ENCODE measurements around the gene CHAMP1. TPM values are rescaled to one million over a fixed set of nuclear protein-coding genes. Genes with fewer than 3 reads are reported as not detected.

CHAMP1 gene
- total and polyA plus RNA-seq, 2 of the 13 experiments (the other 11 are each of a cell fraction or from before 2014, with no cell fraction given) = 8.4 to 9.7 TPM

GRCh38 chr13:114320065-114320464, 5.8 kb downstream of the CHAMP1 start (continued):
- TF ChIP-seq ZNF460 (CRISPR knock-in tag; IDR thresholded peaks at IDR 0.05; ENCODE audit: borderline replicate concordance) (no peak), ZNF879 (CRISPR knock-in tag; IDR thresholded peaks at IDR 0.05) (no peak), FIP1L1 (IDR thresholded peaks at IDR 0.05; ENCODE audit: borderline replicate concordance, insufficient read depth, low read depth, low read length) (no peak), BCL3 (CRISPR knock-in tag; IDR thresholded peaks at IDR 0.05) (no peak)

- no peak overlapping the region for H3K4me3 ChIP-seq (replicated peaks in 1 of 3; ENCODE audit: insufficient read depth in 1 of 3, low read depth in 2 of 3, low read length in 3 of 3)
- H3K9ac ChIP-seq (ENCODE audit: insufficient read depth, low read depth, low read length) = no peak overlapping the region
- FAIRE-seq (no peak), ATAC-seq (no peak), DNase-seq (ENCODE audit: low spot score) (no peak)
- peaks cover 39% of the 10 kb centered on the region for H3K4me1 ChIP-seq (ENCODE audit: insufficient read depth, low read length)
- no TSS peak for BruUV-seq (replicated peaks)
- no peaks in the 10 kb centered on the region for H3K27me3 ChIP-seq (ENCODE audit: control insufficient read depth in 1 of 2, insufficient read depth in 2 of 2, low read length in 2 of 2)
- H3K9me3 ChIP-seq (ENCODE audit: low read length) = no peaks in the 10 kb centered on the region
- in situ Hi-C loops (cut with HindIII; ENCODE audit: extremely low pct_ligation_motif_present, low pct_unique_long_range_greater_than_20kb) = no loop called here
- CTCF ChIA-PET (ENCODE audit: low intra/inter-chr PET ratio, low total read pairs) = no interaction called here
- no peak overlapping the region for H2AFZ ChIP-seq (ENCODE audit: low read length)
- peaks cover 39% of the 10 kb centered on the region for H3K79me2 ChIP-seq (ENCODE audit: insufficient read depth, low read length)
- peaks cover 18 to 50% of the 10 kb centered on the region in 2 experiments for H3K36me3 ChIP-seq (replicated peaks in 1 of 2; ENCODE audit: control insufficient read depth in 1 of 2, insufficient read depth in 2 of 2, low read length in 2 of 2)
- intact Hi-C loops (cut with micrococcal nuclease; ENCODE audit: unreplicated experiment) = no loop called here
- no peak for TF ChIP-seq ZNF572 (CRISPR knock-in tag; IDR thresholded peaks at IDR 0.05)
- no peak for TF ChIP-seq ZNF770 (CRISPR knock-in tag; IDR thresholded peaks at IDR 0.05)
- TF ChIP-seq ZNF124 (CRISPR knock-in tag; IDR thresholded peaks at IDR 0.05) = no peak
- no peak for TF ChIP-seq ZIK1 (CRISPR knock-in tag; IDR thresholded peaks at IDR 0.05; ENCODE audit: borderline replicate concordance, low read depth)
- no peak for TF ChIP-seq ZNF850 (CRISPR knock-in tag; conservative IDR thresholded peaks at IDR 0.05)
- no peak overlapping the region for H3K27ac ChIP-seq (ENCODE audit: extremely low read length, insufficient read depth, low read length)
- H4K20me1 ChIP-seq (ENCODE audit: insufficient read depth, low read length) = no peaks in the 10 kb centered on the region
- POLR2A ChIA-PET = no interaction called here
- 94% methylated on average over 3 of the region's 3 CpGs for WGBS (ENCODE audit: low lambda C conversion rate)
- no peak overlapping the region for H3K4me2 ChIP-seq (ENCODE audit: low read depth, low read length)
These were observed 7.0 kb downstream of the CHAMP1 start for GRCh38 chr13:114321256-114321655.
